ENCODE measurements around the gene PCDHA8.
"Not testable (repeated sequence)": the region's sequence is repeated elsewhere in the genome, so short reads cannot be mapped to it uniquely, and the experiment has no call there.

Gene PCDHA8

DNA sequence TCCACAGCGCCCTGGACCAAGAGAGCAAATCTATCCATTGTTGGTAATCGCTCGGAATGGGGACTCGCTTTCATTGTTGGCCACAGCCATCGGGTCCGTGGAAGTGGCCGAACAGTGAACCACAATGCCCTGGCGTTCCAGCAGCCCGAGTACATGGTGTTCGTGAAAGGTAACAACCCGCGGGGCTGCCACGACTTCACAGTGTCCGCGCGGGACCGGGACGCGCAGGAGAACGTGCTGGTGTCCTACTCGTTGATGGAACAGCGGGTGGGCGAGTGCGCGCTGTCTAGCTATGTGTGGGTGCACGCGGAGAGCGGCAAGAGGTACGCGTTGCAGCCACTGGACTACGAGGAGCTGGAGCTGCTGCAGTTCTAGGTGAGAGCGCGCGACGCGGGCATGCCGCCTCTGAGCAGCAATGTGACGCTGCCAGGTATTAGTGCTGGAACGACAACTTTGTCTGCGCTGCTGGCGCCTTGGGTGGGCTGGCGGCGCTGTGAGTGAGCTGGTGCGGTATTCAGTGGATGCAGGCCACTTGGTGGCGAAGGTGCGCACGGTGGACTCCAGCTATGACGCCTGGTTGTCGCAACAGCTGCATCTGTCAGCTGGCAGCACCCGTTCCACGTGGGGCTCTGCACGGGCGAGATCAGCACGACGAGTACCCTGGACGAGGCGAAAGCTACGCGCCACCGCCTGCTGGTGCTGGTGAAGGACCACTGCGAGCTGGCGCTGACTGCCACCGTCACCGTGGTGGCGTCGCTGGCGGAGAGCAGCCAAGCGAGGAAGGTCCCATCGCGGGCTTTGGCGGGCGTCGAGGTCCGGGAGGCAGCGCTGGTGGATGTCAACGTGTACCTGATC, 21.7 kb downstream of the PCDHA8 start:
- no peak for DNase-seq (ENCODE audit: low read depth, low spot score)
- no peak overlapping the region for H3K4me3 ChIP-seq (ENCODE audit: low read length)

DNA sequence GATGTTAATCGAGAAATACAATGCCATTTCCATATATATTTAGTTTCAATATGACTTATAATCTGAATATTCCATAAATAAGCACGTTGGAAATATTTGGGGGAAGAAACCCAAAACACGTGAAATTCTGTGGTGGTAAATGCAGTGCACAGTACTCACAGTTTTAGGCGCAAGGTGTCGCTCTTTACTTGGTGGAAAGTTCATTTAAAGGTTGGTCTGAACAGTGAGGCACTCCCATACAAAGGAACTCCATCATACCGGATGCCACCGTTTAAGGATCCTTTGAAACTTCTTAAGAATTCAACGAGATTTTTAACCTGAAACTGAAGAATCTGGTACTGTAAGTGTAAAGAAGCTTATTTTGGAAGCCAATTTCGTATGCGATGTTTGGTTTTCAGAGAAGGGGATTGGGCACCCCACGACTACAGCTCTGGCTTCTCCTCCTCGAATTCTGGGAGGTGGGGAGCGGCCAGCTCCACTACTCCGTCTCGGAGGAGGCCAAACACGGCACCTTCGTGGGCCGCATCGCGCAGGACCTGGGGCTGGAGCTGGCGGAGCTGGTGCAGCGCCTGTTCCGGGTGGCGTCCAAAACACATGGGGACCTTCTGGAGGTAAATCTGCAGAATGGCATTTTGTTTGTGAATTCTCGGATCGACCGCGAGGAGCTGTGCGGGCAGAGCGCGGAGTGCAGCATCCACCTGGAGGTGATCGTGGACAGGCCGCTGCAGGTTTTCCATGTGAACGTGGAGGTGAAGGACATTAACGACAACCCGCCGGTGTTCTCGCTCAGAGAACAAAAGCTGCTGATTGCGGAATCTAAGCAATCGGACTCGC, 28.0 kb downstream of the PCDHA8 start, which contains the start of gene PCDHA11:
PCDHA11 (plus strand) TSS at position 237 of the 834 bp plus-strand sequence; CDS start at position 384, 147 bp downstream.
- H3K4me3 ChIP-seq (ENCODE audit: low read length), result no peak within 1 kb of the TSS
- DNase-seq (ENCODE audit: low read depth, low spot score), result no peak

DNA sequence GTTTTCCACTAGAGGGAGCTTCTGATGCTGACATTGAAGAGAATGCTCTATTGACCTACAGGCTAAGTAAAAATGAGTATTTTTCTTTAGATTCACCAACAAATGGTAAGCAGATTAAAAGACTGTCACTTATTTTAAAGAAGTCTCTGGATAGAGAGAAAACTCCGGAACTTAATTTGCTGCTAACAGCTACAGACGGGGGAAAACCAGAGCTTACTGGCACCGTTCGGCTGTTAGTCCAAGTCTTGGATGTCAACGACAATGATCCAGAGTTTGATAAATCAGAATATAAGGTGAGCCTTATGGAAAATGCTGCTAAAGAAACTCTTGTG, 28.5 kb downstream of the PCDHA8 start:
- no peak for DNase-seq (ENCODE audit: low read depth, low spot score)
- H3K4me3 ChIP-seq (ENCODE audit: low read length), result no peak overlapping the region

DNA sequence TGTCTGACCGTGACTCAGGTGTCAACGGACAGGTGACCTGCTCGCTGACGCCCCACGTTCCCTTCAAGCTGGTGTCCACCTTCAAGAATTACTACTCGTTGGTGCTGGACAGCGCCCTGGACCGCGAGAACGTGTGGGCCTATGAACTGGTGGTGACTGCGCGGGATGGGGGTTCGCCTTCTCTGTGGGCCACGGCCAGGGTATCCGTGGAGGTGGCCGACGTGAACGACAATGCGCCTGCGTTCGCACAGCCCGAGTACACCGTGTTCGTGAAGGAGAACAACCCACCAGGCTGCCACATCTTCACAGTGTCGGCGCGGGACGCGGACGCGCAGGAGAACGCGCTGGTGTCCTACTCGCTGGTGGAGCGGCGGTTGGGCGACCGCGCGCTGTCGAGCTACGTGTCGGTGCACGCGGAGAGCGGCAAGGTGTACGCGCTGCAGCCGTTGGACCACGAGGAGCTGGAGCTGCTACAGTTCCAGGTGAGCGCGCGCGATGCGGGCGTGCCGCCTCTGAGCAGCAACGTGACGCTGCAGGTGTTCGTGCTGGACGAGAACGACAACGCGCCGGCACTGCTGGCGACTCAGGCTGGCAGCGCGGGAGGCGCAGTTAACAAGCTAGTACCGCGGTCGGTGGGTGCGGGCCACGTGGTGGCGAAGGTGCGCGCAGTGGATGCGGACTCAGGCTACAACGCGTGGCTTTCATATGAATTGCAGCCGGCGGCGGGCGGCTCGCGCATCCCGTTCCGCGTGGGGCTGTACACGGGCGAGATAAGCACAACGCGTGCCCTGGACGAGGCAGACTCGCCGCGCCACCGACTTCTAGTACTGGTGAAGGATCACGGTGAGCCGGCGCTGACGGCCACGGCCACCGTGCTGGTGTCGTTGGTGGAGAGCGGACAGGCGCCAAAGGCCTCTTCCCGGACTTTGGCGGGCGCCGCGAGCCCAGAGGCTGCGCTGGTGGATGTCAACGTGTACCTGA, 29.5 kb downstream of the PCDHA8 start:
- DNase-seq (ENCODE audit: low read depth, low spot score), result no peak
- no peak overlapping the region for H3K4me3 ChIP-seq (ENCODE audit: low read length)

DNA sequence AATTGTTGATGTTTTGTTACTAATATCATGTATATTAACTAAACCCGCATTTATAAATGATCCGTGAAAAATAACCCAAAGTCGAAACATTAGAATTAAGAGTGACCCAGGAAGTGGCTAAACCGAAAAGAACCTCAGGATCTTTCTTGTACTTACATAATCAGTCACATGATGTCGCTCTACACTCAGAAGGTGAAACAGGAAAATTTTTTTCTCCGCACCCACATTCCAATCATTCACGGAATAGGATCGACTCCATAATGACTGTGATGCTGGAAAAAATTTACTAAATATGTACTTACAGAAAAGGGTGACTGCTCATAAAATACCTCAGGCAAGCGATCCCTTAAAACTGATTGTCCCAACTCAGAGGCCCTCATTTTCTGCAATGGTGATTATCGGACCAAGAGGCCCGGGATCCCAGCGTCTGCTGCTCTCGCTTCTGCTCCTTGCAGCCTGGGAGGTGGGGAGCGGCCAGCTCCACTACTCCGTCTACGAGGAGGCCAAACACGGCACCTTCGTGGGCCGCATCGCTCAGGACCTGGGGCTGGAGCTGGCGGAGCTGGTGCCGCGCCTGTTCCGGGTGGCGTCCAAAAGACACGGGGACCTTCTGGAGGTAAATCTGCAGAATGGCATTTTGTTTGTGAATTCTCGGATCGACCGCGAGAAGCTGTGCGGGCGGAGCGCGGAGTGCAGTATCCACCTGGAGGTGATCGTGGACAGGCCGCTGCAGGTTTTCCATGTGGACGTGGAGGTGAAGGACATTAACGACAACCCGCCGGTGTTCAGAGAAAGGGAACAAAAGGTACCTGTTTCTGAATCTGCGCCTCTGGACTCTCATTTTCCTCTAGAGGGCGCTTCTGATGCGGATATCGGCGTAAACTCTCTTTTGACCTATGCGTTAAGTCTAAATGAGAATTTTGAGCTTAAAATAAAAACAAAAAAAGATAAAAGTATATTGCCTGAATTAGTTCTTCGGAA, 34.4 kb downstream of the PCDHA8 start, which contains the start of gene PCDHA12:
PCDHA12 (plus strand) TSS at position 224 of the 981 bp plus-strand sequence; CDS start at position 389, 165 bp downstream.
- DNase-seq (ENCODE audit: low read depth, low spot score), result no peak
- no peak within 1 kb of the TSS for H3K4me3 ChIP-seq (ENCODE audit: low read length)

DNA sequence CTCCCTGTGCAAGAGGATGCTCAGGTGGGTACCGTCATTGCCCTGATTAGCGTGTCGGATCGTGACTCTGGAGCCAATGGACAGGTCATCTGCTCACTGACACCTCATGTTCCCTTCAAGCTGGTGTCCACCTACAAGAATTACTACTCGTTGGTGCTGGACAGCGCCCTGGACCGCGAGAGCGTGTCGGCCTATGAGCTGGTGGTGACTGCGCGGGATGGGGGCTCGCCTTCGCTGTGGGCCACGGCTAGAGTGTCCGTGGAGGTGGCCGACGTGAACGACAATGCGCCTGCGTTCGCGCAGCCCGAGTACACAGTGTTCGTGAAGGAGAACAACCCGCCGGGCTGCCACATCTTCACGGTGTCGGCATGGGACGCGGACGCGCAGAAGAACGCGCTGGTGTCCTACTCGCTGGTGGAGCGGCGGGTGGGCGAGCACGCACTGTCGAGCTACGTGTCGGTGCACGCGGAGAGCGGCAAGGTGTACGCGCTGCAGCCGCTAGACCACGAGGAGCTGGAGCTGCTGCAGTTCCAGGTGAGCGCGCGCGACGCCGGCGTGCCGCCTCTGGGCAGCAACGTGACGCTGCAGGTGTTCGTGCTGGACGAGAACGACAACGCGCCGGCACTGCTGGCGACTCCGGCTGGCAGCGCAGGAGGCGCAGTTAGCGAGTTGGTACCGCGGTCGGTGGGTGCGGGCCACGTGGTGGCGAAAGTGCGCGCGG, 35.7 kb downstream of the PCDHA8 start:
- DNase-seq (ENCODE audit: low read depth, low spot score); H3K4me3 ChIP-seq (ENCODE audit: low read length): not testable (repeated sequence)

DNA sequence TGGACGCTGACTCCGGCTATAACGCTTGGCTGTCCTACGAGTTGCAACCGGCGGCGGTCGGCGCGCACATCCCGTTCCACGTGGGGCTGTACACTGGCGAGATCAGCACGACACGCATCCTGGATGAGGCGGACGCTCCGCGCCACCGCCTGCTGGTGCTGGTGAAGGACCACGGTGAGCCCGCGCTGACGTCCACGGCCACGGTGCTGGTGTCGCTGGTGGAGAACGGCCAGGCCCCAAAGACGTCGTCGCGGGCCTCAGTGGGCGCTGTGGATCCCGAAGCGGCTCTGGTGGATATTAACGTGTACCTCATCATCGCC, 36.2 kb downstream of the PCDHA8 start:
- H3K4me3 ChIP-seq (ENCODE audit: low read length), result no peak overlapping the region
- no peak for DNase-seq (ENCODE audit: low read depth, low spot score)

DNA sequence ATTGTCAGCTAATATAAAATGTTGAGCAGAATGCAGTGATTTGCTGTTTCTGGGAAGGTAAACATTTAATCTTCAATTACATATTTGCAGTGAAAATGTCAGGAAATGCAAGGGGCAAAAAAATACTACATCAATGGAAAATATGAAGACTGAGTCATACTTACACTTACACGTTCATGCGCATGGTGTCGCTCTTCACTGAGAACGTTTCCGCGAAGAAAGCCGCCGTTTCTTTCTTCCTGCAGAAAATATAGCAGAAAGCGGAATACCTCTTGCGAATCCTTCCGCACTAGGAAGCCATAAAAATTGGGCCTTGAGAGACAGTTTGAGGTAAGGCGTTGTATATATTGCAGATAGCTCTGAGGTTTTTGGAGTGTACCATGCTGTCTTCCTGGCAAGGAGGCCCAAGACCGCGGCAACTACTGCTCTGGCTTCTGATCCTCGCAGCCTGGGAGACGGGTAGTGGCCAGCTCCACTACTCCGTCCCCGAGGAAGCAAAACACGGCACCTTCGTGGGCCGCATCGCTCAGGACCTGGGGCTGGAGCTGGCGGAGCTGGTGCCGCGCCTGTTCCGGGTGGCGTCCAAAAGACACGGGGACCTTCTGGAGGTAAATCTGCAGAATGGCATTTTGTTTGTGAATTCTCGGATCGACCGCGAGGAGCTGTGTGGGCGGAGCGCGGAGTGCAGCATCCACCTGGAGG, 41.1 kb downstream of the PCDHA8 start, which contains the start of gene PCDHA13:
PCDHA13 (plus strand) TSS at position 236 of the 702 bp plus-strand sequence; CDS start at position 381, 145 bp downstream.
- no peak within 1 kb of the TSS for H3K4me3 ChIP-seq (ENCODE audit: low read length)
- DNase-seq (ENCODE audit: low read depth, low spot score), result no peak

DNA sequence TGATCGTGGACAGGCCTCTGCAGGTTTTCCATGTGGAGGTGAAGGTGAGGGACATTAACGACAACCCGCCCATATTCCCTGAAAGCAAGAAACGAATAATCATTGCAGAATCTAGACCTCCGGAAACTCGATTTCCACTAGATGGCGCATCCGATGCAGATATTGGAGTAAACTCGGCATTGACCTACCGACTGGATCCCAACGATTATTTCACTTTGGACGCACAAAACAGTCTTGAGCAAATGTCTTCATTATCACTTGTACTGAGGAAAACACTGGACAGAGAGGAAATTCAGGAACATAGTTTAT, 41.6 kb downstream of the PCDHA8 start:
- no peak overlapping the region for H3K4me3 ChIP-seq (ENCODE audit: low read length)
- DNase-seq (ENCODE audit: low read depth, low spot score), result peak; percentile 6

DNA sequence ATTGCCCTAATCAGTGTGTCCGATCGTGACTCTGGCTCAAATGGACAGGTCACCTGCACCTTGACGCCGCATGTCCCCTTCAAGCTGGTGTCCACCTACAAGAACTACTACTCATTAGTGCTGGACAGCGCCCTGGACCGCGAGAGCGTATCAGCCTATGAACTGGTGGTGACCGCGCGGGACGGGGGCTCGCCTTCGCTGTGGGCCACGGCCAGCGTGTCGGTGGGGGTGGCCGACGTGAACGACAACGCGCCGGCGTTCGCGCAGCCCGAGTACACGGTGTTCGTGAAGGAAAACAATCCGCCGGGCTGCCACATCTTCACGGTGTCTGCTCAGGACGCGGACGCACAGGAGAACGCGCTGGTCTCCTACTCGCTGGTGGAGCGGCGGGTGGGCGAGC, 42.4 kb downstream of the PCDHA8 start:
- DNase-seq (ENCODE audit: low read depth, low spot score), result no peak
- no peak overlapping the region for H3K4me3 ChIP-seq (ENCODE audit: low read length)

DNA sequence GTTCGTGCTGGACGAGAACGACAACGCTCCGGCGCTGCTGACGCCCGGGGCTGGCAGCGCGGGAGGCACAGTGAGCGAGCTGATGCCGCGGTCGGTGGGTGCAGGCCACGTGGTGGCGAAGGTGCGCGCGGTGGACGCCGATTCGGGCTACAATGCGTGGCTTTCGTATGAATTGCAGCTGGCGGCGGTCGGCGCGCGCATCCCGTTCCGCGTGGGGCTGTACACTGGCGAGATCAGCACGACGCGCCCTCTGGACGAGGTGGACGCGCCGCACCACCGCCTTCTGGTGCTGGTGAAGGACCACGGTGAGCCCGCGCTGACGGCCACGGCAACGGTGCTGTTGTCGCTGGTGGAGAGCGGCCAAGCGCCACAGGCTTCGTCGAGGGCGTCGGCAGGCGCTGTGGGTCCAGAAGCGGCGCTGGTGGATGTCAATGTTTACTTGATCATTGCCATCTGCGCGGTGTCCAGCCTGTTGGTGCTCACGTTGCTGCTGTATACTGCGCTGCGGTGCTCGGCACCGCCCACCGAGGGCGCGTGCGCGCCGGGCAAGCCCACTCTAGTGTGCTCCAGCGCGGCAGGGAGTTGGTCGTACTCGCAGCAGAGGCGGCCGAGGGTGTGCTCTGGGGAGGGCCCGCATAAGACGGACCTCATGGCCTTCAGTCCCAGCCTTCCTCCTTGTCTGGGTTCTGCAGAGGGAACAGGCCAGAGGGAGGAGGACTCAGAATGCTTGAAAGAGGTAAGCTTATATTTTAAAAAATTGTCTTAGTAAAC, 43.1 kb downstream of the PCDHA8 start:
- no peak overlapping the region for H3K4me3 ChIP-seq (ENCODE audit: low read length)
- no peak for DNase-seq (ENCODE audit: low read depth, low spot score)
